ENCODE data around the gene C1QTNF3. TPM values are rescaled to one million over a fixed set of nuclear protein-coding genes. Genes with fewer than 3 reads are reported as not detected.
A peak's percentile ranks its signal among the peaks of the same experiment; 100 is the strongest.

The C1QTNF3 gene
- total and polyA plus RNA-seq, 2 experiments from 2014 or later, result 1.7 to 2.0 TPM

- peaks cover 45% of the 10 kb centered on the region for H3K4me1 ChIP-seq (ENCODE audit: insufficient read depth)
- no peaks in the 10 kb centered on the region for H3K79me2 ChIP-seq (replicated peaks; ENCODE audit: insufficient read depth)
- Mint-ChIP-seq H3K9me3 (no peaks in the 10 kb centered on the region; the same call in 2 of the 3 replicates), H3K36me3 (ENCODE audit: low read depth) (no peaks in the 10 kb centered on the region), H3K4me1 (peaks cover 45% of the 10 kb centered on the region), H3K27ac (no peak overlapping the region), H3K4me3 (no peak overlapping the region), H3K27me3 (ENCODE audit: insufficient read depth, low read depth, poor library complexity) (no peaks in the 10 kb centered on the region)
- no peaks in the 10 kb centered on the region for H3K27me3 ChIP-seq (ENCODE audit: insufficient read depth)
- no peak; the same call in 2 of the 3 replicates for ATAC-seq
- H3K4me3 ChIP-seq, result no peak overlapping the region
- no peaks in the 10 kb centered on the region; the same call in 1 of the 2 replicates for H3F3A ChIP-seq (replicated peaks; ENCODE audit: low read depth)
- H3K27ac ChIP-seq (ENCODE audit: low read depth), result no peak overlapping the region
- TF ChIP-seq, protein P1, sequence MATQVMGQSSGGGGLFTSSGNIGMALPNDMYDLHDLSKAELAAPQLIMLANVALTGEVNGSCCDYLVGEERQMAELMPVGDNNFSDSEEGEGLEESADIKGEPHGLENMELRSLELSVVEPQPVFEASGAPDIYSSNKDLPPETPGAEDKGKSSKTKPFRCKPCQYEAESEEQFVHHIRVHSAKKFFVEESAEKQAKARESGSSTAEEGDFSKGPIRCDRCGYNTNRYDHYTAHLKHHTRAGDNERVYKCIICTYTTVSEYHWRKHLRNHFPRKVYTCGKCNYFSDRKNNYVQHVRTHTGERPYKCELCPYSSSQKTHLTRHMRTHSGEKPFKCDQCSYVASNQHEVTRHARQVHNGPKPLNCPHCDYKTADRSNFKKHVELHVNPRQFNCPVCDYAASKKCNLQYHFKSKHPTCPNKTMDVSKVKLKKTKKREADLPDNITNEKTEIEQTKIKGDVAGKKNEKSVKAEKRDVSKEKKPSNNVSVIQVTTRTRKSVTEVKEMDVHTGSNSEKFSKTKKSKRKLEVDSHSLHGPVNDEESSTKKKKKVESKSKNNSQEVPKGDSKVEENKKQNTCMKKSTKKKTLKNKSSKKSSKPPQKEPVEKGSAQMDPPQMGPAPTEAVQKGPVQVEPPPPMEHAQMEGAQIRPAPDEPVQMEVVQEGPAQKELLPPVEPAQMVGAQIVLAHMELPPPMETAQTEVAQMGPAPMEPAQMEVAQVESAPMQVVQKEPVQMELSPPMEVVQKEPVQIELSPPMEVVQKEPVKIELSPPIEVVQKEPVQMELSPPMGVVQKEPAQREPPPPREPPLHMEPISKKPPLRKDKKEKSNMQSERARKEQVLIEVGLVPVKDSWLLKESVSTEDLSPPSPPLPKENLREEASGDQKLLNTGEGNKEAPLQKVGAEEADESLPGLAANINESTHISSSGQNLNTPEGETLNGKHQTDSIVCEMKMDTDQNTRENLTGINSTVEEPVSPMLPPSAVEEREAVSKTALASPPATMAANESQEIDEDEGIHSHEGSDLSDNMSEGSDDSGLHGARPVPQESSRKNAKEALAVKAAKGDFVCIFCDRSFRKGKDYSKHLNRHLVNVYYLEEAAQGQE (IDR thresholded peaks at IDR 0.05; ENCODE audit: unreplicated experiment), result no peak
- TF ChIP-seq EZH2 (IDR thresholded peaks at IDR 0.05; ENCODE audit: low read depth, unreplicated experiment), result no peak
- no peak for TF ChIP-seq EZH2phosphoT487 (IDR thresholded peaks at IDR 0.05; ENCODE audit: unreplicated experiment)
- TF ChIP-seq ZNF114 (CRISPR knock-in tag; IDR thresholded peaks at IDR 0.05), result no peak
- TF ChIP-seq ZNF462 (CRISPR knock-in tag; IDR thresholded peaks at IDR 0.05), result no peak
- TF ChIP-seq JUNB (IDR thresholded peaks at IDR 0.05; ENCODE audit: unreplicated experiment), result no peak
- TF ChIP-seq NANOG (IDR thresholded peaks at IDR 0.05; ENCODE audit: borderline replicate concordance), result no peak
- no peak for TF ChIP-seq ZNF331 (CRISPR knock-in tag; IDR thresholded peaks at IDR 0.05; ENCODE audit: low read depth)
- no peak for DNase-seq (ENCODE audit: low spot score)
- peak overlapping the region; percentile 23; the same call in 1 of the 2 replicates for H2AFZ ChIP-seq
- peaks cover 13% of the 10 kb centered on the region; the same call in 1 of the 2 replicates for H3K9me2 ChIP-seq (ENCODE audit: insufficient read depth)
- no peak overlapping the region for H3K4me2 ChIP-seq
- H4K20me1 ChIP-seq (replicated peaks; ENCODE audit: insufficient read depth), result no peaks in the 10 kb centered on the region
- H3K36me3 ChIP-seq (ENCODE audit: insufficient read depth), result no peaks in the 10 kb centered on the region
These were observed 67.2 kb downstream of the C1QTNF3 start for GRCh38 chr5:33975852-33976251.

Measured in GM23338 (cell line).